Brain pericyte (primary cell): Measurements from ENCODE around the gene ISL2.

Experiments
- DNase-seq: peaks from one replicate; pipeline ENCODE4 v3.0.0-alpha.2; 2012; ENCODE audit warnings: low read depth, low spot score

The ISL2 gene

DNA sequence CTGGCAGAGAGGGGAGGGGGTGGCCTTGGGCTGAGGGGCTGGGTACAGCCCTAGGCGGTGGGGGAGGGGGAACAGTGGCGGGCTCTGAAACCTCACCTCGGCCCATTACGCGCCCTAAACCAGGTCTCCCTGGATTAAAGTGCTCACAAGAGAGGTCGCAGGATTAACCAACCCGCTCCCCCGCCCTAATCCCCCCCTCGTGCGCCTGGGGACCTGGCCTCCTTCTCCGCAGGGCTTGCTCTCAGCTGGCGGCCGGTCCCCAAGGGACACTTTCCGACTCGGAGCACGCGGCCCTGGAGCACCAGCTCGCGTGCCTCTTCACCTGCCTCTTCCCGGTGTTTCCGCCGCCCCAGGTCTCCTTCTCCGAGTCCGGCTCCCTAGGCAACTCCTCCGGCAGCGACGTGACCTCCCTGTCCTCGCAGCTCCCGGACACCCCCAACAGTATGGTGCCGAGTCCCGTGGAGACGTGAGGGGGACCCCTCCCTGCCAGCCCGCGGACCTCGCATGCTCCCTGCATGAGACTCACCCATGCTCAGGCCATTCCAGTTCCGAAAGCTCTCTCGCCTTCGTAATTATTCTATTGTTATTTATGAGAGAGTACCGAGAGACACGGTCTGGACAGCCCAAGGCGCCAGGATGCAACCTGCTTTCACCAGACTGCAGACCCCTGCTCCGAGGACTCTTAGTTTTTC, 4.9 kb downstream of the ISL2 start:
- no peak for DNase-seq

- no peak for DNase-seq
Observed at GRCh38 chr15:76342058-76342381, 5.4 kb downstream of the ISL2 start.

DNA sequence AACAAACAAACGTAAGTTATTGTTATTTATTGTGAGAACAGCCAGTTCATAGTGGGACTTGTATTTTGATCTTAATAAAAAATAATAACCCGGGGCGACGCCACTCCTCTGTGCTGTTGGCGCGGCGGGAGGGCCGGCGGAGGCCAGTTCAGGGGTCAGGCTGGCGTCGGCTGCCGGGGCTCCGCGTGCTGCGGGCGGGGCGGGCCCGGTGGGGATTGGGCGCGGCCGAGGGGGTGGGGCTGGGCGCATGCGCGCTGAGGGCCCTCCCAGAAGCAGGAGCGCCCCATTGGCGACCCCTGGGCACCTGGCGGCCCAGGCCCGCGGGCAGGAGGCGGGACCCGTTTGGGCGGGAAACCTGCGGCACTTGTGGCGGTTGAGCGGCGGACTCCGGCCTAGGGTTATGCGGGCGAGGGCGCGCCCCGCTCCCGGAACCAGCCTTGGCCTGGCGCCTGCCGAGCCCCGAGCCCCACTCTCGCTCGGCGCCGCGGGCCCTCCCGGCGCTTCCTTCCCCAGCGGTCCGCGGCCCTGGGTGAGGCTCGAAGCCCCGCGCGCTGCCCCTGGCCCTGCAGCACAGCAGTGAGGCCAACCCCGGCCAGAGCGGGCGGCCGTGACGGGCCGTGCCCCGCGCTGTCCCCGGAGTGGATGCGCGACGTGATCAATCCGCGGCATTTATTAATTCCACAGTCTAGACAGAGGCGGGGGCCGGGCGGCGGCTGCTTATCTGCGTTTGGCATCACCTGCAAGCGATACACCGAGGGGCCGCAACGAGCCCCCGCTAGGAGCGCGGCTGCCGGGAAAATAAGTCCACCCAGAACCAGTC, 6.0 kb downstream of the ISL2 start:
- no peak for DNase-seq

GRCh38 chr15:76343313-76343996, 6.9 kb downstream of the ISL2 start:
- no peak for DNase-seq

GRCh38 chr15:76344893-76345582, 8.5 kb downstream of the ISL2 start:
- no peak for DNase-seq

- no peak for DNase-seq
Observed at GRCh38 chr15:76345583-76345879, 9.0 kb downstream of the ISL2 start.

DNA sequence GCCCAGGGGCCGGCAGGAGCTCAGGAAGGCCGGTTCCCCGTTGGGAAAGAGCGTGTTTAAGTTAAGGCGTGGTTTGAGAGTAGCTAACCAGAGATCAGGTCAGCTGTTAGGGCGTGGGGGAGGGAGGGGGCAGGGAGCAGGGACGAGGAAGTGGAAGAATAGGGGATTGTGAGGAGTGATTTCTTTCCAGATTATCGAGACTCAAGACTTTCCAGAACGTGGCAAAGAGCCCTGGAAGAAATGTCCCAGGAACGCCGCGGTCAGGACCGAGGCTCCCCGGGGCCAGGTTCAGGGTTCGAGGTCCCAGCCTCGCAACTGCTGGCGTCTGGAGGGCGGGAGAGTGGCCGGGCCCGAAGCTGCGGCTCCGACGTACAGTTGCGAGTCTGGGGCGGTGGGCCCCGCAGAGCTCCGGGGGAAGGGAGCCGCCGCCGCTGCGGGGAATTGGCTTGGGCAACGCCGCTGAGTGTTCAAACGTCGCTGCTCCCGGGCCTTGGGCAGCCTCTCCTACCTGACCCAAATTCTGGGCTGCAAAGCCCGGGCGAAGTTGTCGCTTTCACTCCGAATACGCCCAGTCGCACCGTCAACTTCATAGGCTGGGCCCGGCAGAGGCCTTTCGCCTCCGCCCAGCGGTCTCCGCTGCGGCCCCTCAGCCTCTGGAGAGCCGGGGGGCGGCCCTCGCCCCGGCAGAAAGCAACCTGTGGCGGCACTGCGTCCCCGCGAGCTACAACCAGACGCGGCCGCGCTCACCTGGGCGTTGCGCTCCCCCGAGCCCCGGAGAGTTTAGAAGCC, 9.5 kb downstream of the ISL2 start:
- DNase-seq, result no peak

- DNase-seq, result no peak
Observed at GRCh38 chr15:76346669-76347481, 10.3 kb downstream of the ISL2 start.

DNA sequence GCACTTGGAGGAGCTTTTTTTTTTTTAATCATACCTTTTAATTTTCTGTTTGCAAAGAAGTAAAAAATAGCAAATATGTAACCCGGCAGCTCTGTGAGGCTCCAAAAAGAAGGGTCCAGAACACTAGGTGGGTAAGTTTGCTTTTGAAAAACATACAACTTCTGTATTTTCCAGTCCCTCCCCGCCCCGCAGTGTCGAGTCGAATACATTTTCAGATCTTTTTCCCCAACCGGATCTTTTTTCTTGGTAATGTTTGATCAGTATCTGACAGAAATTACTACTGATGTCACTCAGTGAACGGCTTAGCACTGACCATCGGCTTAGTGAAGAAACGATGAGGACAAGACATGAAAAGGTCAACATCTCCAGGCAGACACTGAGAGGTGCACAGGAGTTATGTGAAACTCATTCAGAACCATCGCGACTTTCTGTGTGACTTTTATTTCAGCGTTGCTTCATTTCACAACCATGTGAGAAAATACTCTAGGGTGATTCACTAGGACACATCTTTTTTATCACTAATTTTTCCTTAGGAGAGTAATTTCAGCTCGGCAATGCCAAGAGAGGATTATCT, 11.0 kb downstream of the ISL2 start:
- DNase-seq, result no peak

DNA sequence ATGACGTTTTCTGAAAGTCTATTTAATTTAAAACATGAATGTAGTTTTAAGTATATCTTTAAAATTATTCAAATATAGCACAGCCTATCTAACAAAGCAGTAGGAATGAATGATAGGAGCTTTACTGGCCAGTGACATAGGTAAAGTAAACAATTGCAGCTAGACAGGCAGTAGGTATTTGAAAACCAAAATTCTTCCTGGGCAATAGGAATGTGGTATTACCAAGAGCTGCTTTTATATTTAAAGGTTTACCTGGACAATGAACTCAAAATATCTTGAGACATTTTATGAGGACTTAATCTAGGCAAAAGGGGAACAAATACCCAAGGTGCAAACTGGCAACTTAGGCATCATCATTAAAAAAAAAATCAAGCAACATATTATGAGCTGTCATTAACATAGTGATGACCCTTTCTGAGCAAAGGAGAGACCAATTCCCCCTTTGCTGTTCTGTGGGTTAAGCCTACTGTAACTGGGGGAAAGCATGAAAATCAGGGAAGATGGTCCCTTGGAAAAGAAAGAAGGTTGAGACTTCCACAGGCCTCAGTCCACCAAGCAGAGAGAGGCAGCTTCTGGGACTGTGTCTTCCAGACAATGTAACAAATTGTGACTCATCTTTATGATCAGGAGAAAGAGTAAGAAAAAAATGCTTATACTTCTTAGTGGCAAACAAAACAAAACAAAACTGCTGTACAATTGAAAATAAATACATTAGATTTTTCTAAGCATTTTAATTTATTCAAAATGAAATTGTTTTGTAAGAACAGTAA, 12.9 kb downstream of the ISL2 start:
- no peak for DNase-seq

GRCh38 chr15:76353023-76353577, 16.5 kb downstream of the ISL2 start:
- DNase-seq, result no peak

- DNase-seq, result no peak
Observed at GRCh38 chr15:76353903-76354302, 17.3 kb downstream of the ISL2 start.

- no peak for DNase-seq
Observed at GRCh38 chr15:76354823-76355440, 18.4 kb downstream of the ISL2 start.

DNA sequence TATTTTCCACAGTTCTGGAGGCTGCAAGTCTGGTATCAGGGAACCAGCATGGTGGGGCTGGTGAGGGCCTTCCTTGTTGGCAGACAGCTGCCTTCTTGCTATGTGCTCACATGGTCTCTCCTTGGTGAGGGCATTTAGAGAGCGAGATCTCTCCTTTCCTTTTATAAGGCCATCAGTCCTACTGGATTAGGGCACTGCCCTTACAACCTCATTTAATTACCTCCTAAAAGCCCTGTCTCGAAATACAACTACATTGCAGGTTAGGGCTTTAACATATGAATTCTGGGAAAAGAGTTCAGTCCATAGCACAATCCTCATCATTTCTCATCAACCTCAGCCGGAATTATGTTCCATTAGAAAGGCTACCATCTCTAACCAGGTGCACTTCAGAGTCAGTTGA, 21.9 kb downstream of the ISL2 start:
- no peak for DNase-seq

DNA sequence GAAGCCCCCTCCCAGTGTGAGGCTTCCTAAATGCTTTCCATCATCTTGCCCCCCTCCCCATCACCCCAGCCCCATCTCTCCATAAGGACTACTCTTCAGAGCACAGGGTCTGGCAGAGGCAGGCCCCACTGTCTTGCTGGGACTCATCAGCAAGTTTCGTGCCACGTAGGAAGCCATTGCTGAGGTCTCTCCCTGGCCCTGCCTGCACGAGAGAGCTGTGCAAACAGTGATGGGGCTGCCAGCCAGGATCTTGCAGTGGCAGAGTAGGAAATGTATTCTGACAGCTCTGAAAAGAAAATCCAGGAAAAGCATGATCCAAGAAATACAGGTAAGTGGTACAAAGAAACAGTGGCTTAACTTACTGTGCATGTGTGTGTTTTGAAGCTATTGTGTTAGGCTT, 22.6 kb downstream of the ISL2 start:
- no peak for DNase-seq

DNA sequence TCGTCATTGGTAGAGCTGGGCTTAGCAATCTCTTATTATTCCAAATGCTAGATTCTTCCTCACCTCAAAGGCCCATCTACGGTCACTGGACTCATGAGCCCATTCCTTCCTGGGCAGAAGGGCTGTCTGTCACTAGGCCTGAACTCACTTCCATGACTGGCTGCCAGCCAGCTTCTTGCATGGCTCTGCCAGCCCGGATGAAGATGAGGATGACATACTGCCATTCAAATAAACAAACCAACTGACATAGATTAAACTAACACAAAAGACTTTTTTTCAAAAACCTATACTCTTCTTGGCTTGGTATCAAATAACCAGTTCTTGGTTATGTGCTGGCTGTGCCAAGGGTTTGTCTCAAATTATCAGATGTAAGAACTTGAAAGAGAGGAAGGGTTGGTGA, 23.8 kb downstream of the ISL2 start:
- DNase-seq, result no peak

DNA sequence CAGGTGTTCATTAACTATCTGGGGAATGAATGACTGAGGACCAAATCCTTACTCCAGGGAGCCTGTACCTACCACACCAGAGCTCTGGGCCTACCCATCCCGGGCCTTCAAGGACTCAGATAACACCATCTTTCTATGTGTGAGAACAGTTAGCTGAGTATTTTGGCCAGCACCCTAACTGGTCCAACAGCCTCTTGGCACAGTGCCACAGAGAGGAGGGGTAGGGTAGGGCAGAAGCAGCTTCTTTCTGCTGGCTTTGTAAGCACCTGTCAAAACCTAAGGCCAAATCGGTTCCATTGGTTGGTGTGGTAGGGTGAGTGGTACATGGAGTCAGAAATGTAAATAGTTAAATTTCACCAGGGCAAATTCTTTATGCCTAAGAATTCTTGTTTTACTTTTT, 26.7 kb downstream of the ISL2 start:
- no peak for DNase-seq

DNA sequence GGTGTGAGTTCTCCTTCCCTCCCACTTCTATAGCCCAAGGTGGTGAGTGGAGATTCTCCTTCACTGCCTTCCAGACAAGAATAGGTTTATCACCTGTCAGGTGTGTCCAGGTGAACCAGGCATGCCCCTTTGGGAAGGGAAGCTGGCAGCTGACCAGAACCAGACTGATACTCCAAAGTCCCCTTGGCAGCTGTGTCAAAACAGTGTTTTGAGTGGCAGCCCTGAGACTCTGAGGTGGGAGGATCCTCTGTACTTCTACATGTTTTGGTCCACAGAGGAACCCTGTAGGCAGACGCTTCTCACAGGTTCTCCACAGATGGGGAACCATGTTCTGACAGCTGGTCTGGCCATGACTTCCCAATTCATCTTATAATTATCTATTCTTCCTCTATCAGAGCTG, 30.1 kb downstream of the ISL2 start:
- no peak for DNase-seq

- no peak for DNase-seq
Observed at GRCh38 chr15:76368122-76368621, 31.6 kb downstream of the ISL2 start.
